Measurements from ENCODE around the gene PIK3CD. TPM values are rescaled to one million over a fixed set of nuclear protein-coding genes. Genes with fewer than 3 reads are reported as not detected.

Gene PIK3CD
- total RNA-seq, 2 donors from 2014 or later: 12.4 to 18.7 TPM

GRCh38 chr1:9612871-9613624 is 38.5 kb upstream of the PIK3CD start:
- Histone ChIP-seq H3K4me3 (no peak overlapping the region), H3K27ac (no peak overlapping the region), H3K36me3 (peaks cover 20% of the 10 kb centered on the region), H3K4me1 (ENCODE audit: control insufficient read depth in 1 of 2, low read depth in 2 of 2) (no peaks in the 10 kb centered on the region), H3K27me3 (replicated peaks; ENCODE audit: insufficient read depth) (no peaks in the 10 kb centered on the region), H3K9me3 (no peaks in the 10 kb centered on the region)
- TF ChIP-seq CTCF (IDR thresholded peaks at IDR 0.05): no peak
- DNase-seq (ENCODE audit: low spot score) (no peak), ATAC-seq (ENCODE audit: insufficient number of reproducible peaks, low FRiP score, low read depth) (no peak)

DNA sequence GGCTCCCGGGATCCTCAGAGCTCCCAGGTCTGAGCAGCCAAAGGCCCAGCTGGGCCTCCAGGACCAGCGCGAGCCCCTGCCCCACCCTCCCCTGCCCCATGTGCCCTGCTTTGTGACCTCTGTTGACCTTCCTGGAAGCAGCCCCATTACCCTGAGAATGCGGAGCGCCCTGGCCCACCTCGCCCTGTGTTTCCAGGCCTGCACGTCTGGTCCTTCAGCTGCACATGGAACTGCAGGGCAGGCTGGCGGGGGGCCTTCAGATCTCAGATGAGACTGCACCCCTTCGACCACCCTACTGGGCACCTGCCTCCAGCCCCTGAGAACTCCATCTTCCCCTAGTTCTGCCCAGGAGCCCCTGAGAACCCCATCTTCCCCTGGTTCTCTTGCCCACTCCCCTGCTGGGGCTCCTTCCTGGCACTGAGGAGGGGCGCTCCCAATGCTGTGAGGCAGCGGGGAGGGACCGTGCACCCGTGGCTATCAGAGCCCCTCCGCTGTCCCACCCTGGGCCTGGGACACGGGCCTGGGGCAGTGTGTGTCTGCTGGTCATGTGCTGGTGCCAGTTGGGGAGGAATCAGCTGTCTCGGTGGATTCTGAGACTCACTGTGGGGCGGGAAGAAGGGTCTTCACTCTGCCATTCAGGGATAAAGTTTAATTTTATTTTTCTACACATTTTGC is 37.8 kb upstream of the PIK3CD start:
- no peak overlapping the region for H3K4me3 ChIP-seq
- H3K27ac ChIP-seq: no peak overlapping the region
- H3K4me1 ChIP-seq (ENCODE audit: control insufficient read depth in 1 of 2, low read depth in 2 of 2): no peaks in the 10 kb centered on the region
- ATAC-seq (ENCODE audit: insufficient number of reproducible peaks, low FRiP score, low read depth): no peak
- H3K9me3 ChIP-seq: no peaks in the 10 kb centered on the region
- no peak for DNase-seq (ENCODE audit: low spot score)
- peaks cover 20% of the 10 kb centered on the region for H3K36me3 ChIP-seq
- H3K27me3 ChIP-seq (replicated peaks; ENCODE audit: insufficient read depth): no peaks in the 10 kb centered on the region
- no peak for TF ChIP-seq CTCF (IDR thresholded peaks at IDR 0.05)

DNA sequence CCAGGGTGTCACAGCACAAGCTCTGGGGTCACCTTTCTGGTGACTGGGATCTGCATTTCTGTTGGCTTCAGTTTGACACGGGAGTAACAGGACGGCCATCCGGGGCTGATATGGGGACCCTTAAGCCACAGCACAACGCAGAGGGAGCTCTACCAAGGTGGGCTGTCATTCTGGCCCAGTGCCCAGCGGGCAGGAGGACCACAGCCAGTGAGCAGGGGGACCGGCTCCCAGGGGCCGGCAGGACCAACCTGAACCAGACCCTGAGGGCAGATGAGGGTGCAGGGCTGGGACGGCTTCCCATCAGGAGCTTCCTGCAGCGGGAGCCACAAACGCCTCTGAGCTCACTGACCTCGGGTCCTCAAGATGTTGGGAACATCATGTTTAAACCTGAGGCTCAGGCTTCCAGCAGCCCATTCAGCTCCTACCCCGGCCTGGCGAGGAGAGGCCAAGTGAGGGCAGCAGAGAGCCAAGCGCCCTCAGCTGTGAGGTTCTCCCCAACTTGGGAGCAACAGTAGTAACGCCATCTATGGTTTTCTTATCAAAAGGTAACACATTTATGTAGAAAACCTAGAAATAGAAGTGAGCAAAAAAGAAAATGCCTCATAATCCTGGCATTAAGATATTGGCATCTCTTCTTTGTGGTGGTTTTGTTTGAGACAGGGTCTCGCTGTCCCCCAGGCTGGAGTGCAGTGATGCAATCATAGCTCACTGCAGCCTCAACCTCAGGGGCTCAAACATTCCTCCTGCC is 36.0 kb upstream of the PIK3CD start:
- Histone ChIP-seq H3K4me3 (no peak overlapping the region), H3K36me3 (peaks cover 12% of the 10 kb centered on the region), H3K4me1 (ENCODE audit: control insufficient read depth in 1 of 2, low read depth in 2 of 2) (no peaks in the 10 kb centered on the region), H3K27me3 (replicated peaks; ENCODE audit: insufficient read depth) (no peaks in the 10 kb centered on the region), H3K9me3 (no peaks in the 10 kb centered on the region), H3K27ac (no peak overlapping the region)
- DNase-seq (ENCODE audit: low spot score) (no peak), ATAC-seq (ENCODE audit: insufficient number of reproducible peaks, low FRiP score, low read depth) (no peak)
- peak; percentile 30 for TF ChIP-seq CTCF (IDR thresholded peaks at IDR 0.05)

- H3K4me1 ChIP-seq (ENCODE audit: control insufficient read depth in 1 of 2, low read depth in 2 of 2): no peaks in the 10 kb centered on the region
Observed at GRCh38 chr1:9618909-9619679, 32.4 kb upstream of the PIK3CD start.

More at GRCh38 chr1:9618909-9619679, 32.4 kb upstream of the PIK3CD start:
- DNase-seq (ENCODE audit: low spot score) (no peak), ATAC-seq (ENCODE audit: insufficient number of reproducible peaks, low FRiP score, low read depth) (no peak)
- no peak for TF ChIP-seq CTCF (IDR thresholded peaks at IDR 0.05)
- Histone ChIP-seq H3K9me3 (no peaks in the 10 kb centered on the region), H3K27me3 (replicated peaks; ENCODE audit: insufficient read depth) (no peaks in the 10 kb centered on the region), H3K36me3 (no peaks in the 10 kb centered on the region), H3K4me3 (no peak overlapping the region), H3K27ac (no peak overlapping the region)

All from thoracic aorta (tissue), 2 donors.